IPS-15b (cell line): Measurements from ENCODE around the gene IL17RD.

Experiments
- H3K27me3 ChIP-seq: one replicate; pipeline ENCODE4 v1.6.1; 2013; ENCODE audit warnings: low read length; ENCODE audit not compliant: control insufficient read depth, insufficient read depth
- H3K36me3 ChIP-seq: one replicate; pipeline ENCODE4 v1.6.1; 2013; ENCODE audit warnings: low read length; ENCODE audit not compliant: control insufficient read depth, insufficient read depth
- H3K4me1 ChIP-seq: one replicate; pipeline ENCODE4 v1.6.1; 2013; ENCODE audit warnings: mild to moderate bottlenecking, low read length; ENCODE audit not compliant: control insufficient read depth, insufficient read depth
- H3K4me3 ChIP-seq: one replicate; pipeline ENCODE4 v1.5.1; 2013; ENCODE audit warnings: low read depth, low read length
- H3K9ac ChIP-seq: one replicate; pipeline ENCODE4 v1.6.1; 2013; ENCODE audit warnings: low read depth, mild to moderate bottlenecking, low read length
- H3K9me3 ChIP-seq: one replicate; pipeline ENCODE4 v1.6.1; 2013; ENCODE audit warnings: mild to moderate bottlenecking, low read length; ENCODE audit not compliant: control insufficient read depth, insufficient read depth

IL17RD gene

GRCh38 chr3:57120451-57121174 is 44.5 kb downstream of the IL17RD start:
- no peak overlapping the region for H3K9ac ChIP-seq
- H3K4me1 ChIP-seq: peaks cover 6% of the 10 kb centered on the region
- no peaks in the 10 kb centered on the region for H3K36me3 ChIP-seq
- H3K4me3 ChIP-seq: no peak overlapping the region
- no peaks in the 10 kb centered on the region for H3K9me3 ChIP-seq
- H3K27me3 ChIP-seq: peaks cover 12% of the 10 kb centered on the region

- no peaks in the 10 kb centered on the region for H3K9me3 ChIP-seq
- no peak overlapping the region for H3K4me3 ChIP-seq
- peaks cover 6% of the 10 kb centered on the region for H3K4me1 ChIP-seq
- H3K36me3 ChIP-seq: no peaks in the 10 kb centered on the region
- no peak overlapping the region for H3K9ac ChIP-seq
- peaks cover 8% of the 10 kb centered on the region for H3K27me3 ChIP-seq
Observed at GRCh38 chr3:57120040-57120439, 45.1 kb downstream of the IL17RD start.

GRCh38 chr3:57118254-57118653 is 46.9 kb downstream of the IL17RD start:
- Histone ChIP-seq H3K9me3 (no peaks in the 10 kb centered on the region), H3K36me3 (no peaks in the 10 kb centered on the region), H3K4me3 (no peak overlapping the region), H3K9ac (no peak overlapping the region), H3K4me1 (peaks cover 6% of the 10 kb centered on the region), H3K27me3 (no peaks in the 10 kb centered on the region)

DNA sequence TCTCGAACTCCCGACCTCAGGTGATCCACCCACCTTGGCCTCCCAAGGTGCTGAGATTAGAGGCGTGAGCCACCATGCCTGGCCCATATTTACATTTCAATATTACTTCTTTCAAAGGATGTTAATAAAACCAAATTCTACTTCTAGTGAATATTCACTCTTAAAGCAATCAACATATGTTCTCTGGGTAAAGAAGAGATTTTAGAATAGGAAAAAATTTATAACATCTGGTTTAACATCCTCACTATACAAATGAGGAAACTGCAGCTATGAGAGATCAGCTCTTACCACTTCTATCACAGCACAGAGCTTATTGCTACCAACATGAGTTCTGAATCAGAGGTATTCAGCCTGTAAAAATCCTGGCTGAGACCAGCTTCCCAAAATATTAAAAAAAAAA is 48.7 kb downstream of the IL17RD start:
- H3K27me3 ChIP-seq: no peaks in the 10 kb centered on the region
- no peak overlapping the region for H3K9ac ChIP-seq
- H3K4me3 ChIP-seq: no peak overlapping the region
- no peaks in the 10 kb centered on the region for H3K36me3 ChIP-seq
- H3K9me3 ChIP-seq: no peaks in the 10 kb centered on the region
- H3K4me1 ChIP-seq: peaks cover 6% of the 10 kb centered on the region

DNA sequence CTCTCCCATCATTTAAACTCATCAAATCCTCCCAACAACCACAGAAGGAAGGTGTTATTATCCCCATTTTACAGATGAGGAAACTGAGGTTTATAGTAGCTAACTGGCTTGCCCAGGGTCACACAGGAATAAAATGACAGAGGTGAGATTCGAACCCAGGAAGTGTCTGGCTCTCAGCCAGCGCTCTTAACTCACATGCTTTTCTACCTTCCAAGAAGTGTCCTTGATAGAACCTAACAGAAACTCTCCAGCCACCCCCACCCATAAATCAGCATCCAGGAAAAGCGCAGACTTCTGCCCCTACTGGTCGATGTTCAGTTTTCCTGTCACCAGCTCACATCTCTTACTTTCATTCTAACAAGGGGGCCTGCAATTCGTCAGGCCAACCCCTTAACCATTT is 52.9 kb downstream of the IL17RD start:
- H3K4me3 ChIP-seq: no peak overlapping the region

DNA sequence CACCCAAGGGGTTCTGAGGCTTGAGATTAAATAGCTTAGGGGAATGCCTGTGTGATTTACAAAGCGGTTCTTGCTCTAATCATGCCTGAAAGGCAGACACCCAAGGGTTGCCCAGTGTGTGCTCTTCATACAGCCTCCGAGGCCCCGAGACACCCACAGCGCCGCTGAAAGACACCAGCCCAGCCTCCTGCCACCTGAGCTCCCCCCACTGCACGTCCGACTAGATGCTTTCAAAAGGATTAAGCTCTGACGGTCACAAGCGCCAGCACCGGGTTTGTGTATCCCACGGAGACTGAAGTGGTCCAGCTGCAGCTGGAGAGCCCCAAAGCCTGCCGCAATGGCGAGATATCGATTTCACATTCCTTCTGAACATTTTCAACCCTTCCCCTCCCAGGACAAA is 54.4 kb downstream of the IL17RD start:
- H3K4me1 ChIP-seq: peaks cover 16% of the 10 kb centered on the region
- H3K9me3 ChIP-seq: no peaks in the 10 kb centered on the region
- H3K9ac ChIP-seq: no peak overlapping the region
- H3K27me3 ChIP-seq: no peaks in the 10 kb centered on the region
- peaks cover 4% of the 10 kb centered on the region for H3K36me3 ChIP-seq
- H3K4me3 ChIP-seq: no peak overlapping the region

More for the DNA sequence above, 52.9 kb downstream of the IL17RD start:
- H3K9me3 ChIP-seq: no peaks in the 10 kb centered on the region
- H3K4me1 ChIP-seq: peaks cover 18% of the 10 kb centered on the region
- H3K36me3 ChIP-seq: peaks cover 4% of the 10 kb centered on the region
- H3K9ac ChIP-seq: no peak overlapping the region
- H3K27me3 ChIP-seq: no peaks in the 10 kb centered on the region

GRCh38 chr3:57110214-57110613 is 54.9 kb downstream of the IL17RD start:
- Histone ChIP-seq H3K4me3 (no peak overlapping the region), H3K36me3 (peaks cover 8% of the 10 kb centered on the region)

DNA sequence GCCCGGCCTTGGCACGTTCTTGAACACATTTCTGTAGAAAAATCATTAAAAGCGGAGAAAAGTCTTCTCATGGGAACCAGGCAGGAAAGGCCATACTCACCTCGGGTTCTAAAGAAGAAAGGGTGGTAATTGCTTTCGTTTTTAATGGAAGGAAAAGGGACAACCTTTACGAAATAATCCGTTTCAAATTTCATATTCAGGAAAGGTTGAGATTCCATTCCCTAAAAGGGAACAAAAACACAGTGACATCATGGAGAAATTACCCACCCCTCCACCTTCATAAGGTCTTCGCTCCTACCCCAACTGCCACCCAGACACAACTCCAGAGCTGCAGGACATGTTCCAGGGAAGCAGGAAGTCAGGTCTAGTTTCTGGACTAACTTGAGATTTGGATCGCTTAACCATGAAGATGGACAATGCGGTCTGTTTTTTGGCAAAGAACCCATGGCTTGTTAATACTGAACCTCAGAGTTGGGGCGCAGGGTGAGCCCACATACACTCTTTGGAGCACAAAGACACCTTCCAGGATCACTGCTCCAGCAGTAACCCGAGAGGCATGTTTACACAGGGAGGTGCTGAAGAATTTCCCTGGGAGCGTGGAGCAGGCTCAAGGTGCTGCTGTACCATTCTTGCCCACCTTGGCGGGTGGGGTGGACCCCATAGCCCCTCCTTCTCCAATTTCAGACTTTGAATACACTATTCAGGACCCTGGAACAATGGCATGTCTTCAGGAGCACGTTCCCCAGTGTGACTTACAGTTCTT is 55.5 kb downstream of the IL17RD start:
- H3K9me3 ChIP-seq: no peaks in the 10 kb centered on the region
- peaks cover 8% of the 10 kb centered on the region for H3K36me3 ChIP-seq
- no peaks in the 10 kb centered on the region for H3K27me3 ChIP-seq
- H3K4me3 ChIP-seq: no peak overlapping the region
- peak overlapping the region; percentile 16 for H3K9ac ChIP-seq
- peaks cover 12% of the 10 kb centered on the region for H3K4me1 ChIP-seq

More at GRCh38 chr3:57110214-57110613, 54.9 kb downstream of the IL17RD start:
- Histone ChIP-seq H3K9ac (peak overlapping the region; percentile 16), H3K27me3 (no peaks in the 10 kb centered on the region), H3K9me3 (no peaks in the 10 kb centered on the region), H3K4me1 (peaks cover 12% of the 10 kb centered on the region)

GRCh38 chr3:57108684-57109083 is 56.5 kb downstream of the IL17RD start:
- Histone ChIP-seq H3K4me1 (peaks cover 12% of the 10 kb centered on the region), H3K36me3 (peaks cover 8% of the 10 kb centered on the region), H3K9me3 (no peaks in the 10 kb centered on the region), H3K27me3 (no peaks in the 10 kb centered on the region), H3K4me3 (no peak overlapping the region), H3K9ac (no peak overlapping the region)

DNA sequence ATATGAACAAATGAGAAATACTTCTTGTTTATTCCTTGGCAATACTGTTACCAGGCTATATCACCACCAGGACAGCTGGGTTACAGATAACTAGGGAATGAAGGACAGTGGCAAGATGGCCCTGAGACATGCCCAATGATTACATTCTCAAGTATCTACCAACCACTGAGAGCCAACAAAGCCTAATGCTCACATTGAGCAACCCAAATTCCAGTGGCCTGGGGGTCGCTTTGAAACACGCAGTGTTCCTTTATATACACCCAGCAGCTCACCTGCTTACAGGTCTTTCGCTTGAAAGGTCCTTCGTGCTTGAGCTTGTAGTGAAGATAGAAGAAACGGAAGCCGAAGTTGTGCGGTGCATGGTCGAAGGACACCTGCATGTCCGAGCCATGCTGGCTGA is 59.6 kb downstream of the IL17RD start:
- Histone ChIP-seq H3K27me3 (no peaks in the 10 kb centered on the region), H3K9me3 (no peaks in the 10 kb centered on the region), H3K9ac (no peak overlapping the region), H3K4me1 (peaks cover 11% of the 10 kb centered on the region), H3K4me3 (no peak overlapping the region), H3K36me3 (peaks cover 8% of the 10 kb centered on the region)

DNA sequence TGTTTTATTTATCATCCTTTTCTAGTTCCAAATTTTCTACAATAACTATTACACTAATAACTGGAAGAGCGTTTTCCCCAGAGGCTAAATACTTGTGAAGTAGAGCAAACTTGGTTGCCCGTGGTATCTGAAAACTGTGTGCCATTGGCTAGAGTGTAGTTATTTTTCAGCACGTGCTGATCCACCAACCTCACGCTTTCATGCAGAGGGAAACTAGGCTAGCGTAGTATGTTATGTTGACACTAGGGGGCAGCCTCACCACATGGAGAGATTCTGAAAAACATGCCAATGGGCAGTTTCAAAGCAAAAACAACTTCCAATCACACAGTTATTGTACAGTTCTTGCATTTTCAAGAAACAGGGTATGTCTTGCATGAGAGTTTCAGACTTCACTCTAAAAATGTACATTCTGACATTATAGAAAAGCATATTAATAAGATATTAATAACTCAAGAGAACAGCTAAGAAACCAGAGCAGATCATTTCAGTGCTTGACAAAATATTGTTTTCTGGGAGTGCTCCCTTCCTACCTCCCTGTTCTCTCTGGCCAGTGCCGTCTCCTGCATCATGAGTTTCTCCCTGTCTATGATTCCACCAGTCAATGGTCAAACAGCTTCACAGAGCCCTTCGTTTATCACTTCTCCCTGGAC is 65.0 kb downstream of the IL17RD start:
- Histone ChIP-seq H3K27me3 (no peaks in the 10 kb centered on the region), H3K4me3 (no peak overlapping the region), H3K36me3 (peaks cover 9% of the 10 kb centered on the region), H3K9me3 (no peaks in the 10 kb centered on the region), H3K9ac (no peak overlapping the region), H3K4me1 (no peaks in the 10 kb centered on the region)
